A549 (cell line): ENCODE data around the gene BLACAT1.
"Not testable (repeated sequence)": the region's sequence is repeated elsewhere in the genome, so short reads cannot be mapped to it uniquely, and the experiment has no call there.

Source experiments
- BHLHE40 ChIP-seq: IDR thresholded peaks from 2 replicates; pipeline ENCODE4 v1.6.1; 2012; ENCODE audit warnings: low read depth, low read length, inconsistent platforms
- CEBPB ChIP-seq, 2 experiments: fragments of >200 bp in 1 of 2; sonication (Bioruptor Twin) in 1 of 2; formaldehyde crosslinking in 1 of 2; IDR thresholded peaks; 2 replicates each; pipeline ENCODE4 v1.6.1; 2012 to 2016
- CHD4 ChIP-seq: fragments of 200-600 bp; sonication (generic); IDR thresholded peaks from 2 replicates; pipeline ENCODE4 v1.6.1; 2016; ENCODE audit warnings: antibody characterized with exemption, mild to moderate bottlenecking, borderline replicate concordance
- CTCF ChIP-seq: fragments of >200 bp; sonication (Bioruptor Twin); formaldehyde crosslinking; IDR thresholded peaks from 3 replicates; pipeline ENCODE4 v1.5.1; 2016
- HOXB5 ChIP-seq: fragments of 250-450 bp; sonication (Bioruptor Pico); IDR thresholded peaks from 2 replicates; pipeline ENCODE4 v1.5.0; 2020; ENCODE audit warnings: mild to moderate bottlenecking, moderate library complexity
- POLR2A ChIP-seq: IDR thresholded peaks from 2 replicates; pipeline ENCODE4 v1.6.1; 2012; ENCODE audit warnings: mild to moderate bottlenecking, low read length
- RAD21 ChIP-seq, 2 experiments: fragments of >200 bp in 1 of 2; sonication (Bioruptor Twin) in 1 of 2; formaldehyde crosslinking in 1 of 2; IDR thresholded peaks in 1 of 2; conservative IDR thresholded peaks in 1 of 2; 2 replicates in 1 of 2; 3 replicates in 1 of 2; pipeline ENCODE4 v1.6.1; 2012 to 2018; ENCODE audit warnings: inconsistent platforms in 1 of 2
- RCOR1 ChIP-seq: fragments of 150-350 bp; IDR thresholded peaks from 2 replicates; pipeline ENCODE4 v1.6.1; 2014; ENCODE audit warnings: antibody characterized with exemption, low read length, low read depth
- TP53 ChIP-seq: fragments of 250-450 bp; sonication (Bioruptor Pico); IDR thresholded peaks from 2 replicates; pipeline ENCODE4 v1.5.0; 2021; ENCODE audit warnings: mild to moderate bottlenecking, moderate library complexity
- TF ChIP-seq, protein P1 (sequence below): fragments of 450-650 bp; IDR thresholded peaks from 2 replicates; pipeline ENCODE4 v1.6.1; 2014; ENCODE audit warnings: antibody characterized with exemption
- TF ChIP-seq, protein P2 (sequence below): fragments of 250-450 bp; sonication (Bioruptor Pico); IDR thresholded peaks from 2 replicates; pipeline ENCODE4 v1.5.0; 2021; ENCODE audit warnings: mild to moderate bottlenecking, moderate library complexity, borderline replicate concordance

DNA sequence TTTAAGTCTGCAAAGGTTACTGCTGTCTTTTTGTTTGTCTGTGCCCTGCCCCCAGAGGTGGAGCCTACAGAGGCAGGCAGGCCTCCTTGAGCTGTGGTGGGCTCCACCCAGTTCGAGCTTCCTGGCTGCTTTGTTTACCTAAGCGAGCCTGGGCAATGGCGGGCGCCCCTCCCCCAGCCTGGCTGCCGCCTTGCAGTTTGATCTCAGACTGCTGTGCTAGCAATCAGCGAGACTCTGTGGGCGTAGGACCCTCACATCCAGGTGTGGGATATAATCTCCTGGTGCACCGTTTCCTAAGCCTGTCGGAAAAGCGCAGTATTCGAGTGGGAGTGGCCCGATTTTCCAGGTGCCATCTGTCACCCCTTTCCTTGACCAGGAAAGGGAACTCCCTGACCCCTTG, 49.6 kb downstream of the BLACAT1 start:
- TF ChIP-seq TP53 (CRISPR knock-in tag); CTCF; BHLHE40; POLR2A; RAD21 (conservative IDR thresholded peaks at IDR 0.05 in 1 of 2, IDR thresholded peaks at IDR 0.05 in 1 of 2); CHD4; HOXB5 (CRISPR knock-in tag); CEBPB (IDR thresholded peaks at IDR 0.05); RCOR1: not testable (repeated sequence)
- TF ChIP-seq, protein P1, sequence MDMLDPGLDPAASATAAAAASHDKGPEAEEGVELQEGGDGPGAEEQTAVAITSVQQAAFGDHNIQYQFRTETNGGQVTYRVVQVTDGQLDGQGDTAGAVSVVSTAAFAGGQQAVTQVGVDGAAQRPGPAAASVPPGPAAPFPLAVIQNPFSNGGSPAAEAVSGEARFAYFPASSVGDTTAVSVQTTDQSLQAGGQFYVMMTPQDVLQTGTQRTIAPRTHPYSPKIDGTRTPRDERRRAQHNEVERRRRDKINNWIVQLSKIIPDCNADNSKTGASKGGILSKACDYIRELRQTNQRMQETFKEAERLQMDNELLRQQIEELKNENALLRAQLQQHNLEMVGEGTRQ = not testable (repeated sequence)
- TF ChIP-seq, protein P2, sequence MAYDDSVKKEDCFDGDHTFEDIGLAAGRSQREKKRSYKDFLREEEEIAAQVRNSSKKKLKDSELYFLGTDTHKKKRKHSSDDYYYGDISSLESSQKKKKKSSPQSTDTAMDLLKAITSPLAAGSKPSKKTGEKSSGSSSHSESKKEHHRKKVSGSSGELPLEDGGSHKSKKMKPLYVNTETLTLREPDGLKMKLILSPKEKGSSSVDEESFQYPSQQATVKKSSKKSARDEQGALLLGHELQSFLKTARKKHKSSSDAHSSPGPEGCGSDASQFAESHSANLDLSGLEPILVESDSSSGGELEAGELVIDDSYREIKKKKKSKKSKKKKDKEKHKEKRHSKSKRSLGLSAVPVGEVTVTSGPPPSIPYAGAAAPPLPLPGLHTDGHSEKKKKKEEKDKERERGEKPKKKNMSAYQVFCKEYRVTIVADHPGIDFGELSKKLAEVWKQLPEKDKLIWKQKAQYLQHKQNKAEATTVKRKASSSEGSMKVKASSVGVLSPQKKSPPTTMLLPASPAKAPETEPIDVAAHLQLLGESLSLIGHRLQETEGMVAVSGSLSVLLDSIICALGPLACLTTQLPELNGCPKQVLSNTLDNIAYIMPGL = not testable (repeated sequence)
